A549 (cell line): ENCODE results near the gene CORO2B. TPM values are rescaled to one million over a fixed set of nuclear protein-coding genes. Genes with fewer than 3 reads are reported as not detected.

Source experiments
- ATAC-seq, 2 experiments: fragments of 200-7000 bp in 1 of 2; fragments of >200 bp in 1 of 2; cut with Nextera tagmentation in 1 of 2; cut with Tn5 transposase in 1 of 2; 3 replicates each; pipeline versions ENCODE4 v1.8.0 to v1.9.1; 2018 to 2020; ENCODE audit warnings: mild to moderate bottlenecking in 1 of 2, moderate library complexity in 1 of 2
- CTCF ChIA-PET: fragments of 300-600 bp; sonication (Branson Sonifier 250); formaldehyde crosslinking; extraction: SDS; loops from one replicate; lab custom pipeline; 2021; ENCODE audit warnings: antibody characterized with exemption, inconsistent platforms; lab: Yijun Ruan, JAX
- POLR2A ChIA-PET: fragments of 350-600 bp; formaldehyde crosslinking; extraction: SDS; loops from one replicate; lab custom pipeline; 2021; ENCODE audit warnings: antibody characterized with exemption, inconsistent platforms; lab: Yijun Ruan, JAX
- DNase-seq, 2 experiments: peaks; one replicate each; pipeline versions ENCODE4 v3.0.0 to v3.0.0-alpha.2; 2011 to 2016; ENCODE audit warnings: low read depth in 1 of 2, low spot score in 1 of 2
- FAIRE-seq: peaks from 2 replicates; lab custom pipeline; 2011; peaks lifted over from hg19 to GRCh38; lab: Jason Lieb, UNC
- H3K27ac ChIP-seq, 2 experiments: fragments of >200 bp; sonication (Bioruptor Twin); formaldehyde crosslinking; 3 replicates each; pipeline ENCODE4 v1.5.1; 2016 to 2017
- H3K4me1 ChIP-seq: fragments of >200 bp; sonication (Bioruptor Twin); formaldehyde crosslinking; 3 replicates; pipeline ENCODE4 v1.6.1; 2016
- H3K4me2 ChIP-seq: fragments of >200 bp; sonication (Bioruptor Twin); formaldehyde crosslinking; 3 replicates; pipeline ENCODE4 v1.6.1; 2016
- H3K4me3 ChIP-seq: fragments of >200 bp; sonication (Bioruptor Twin); formaldehyde crosslinking; 3 replicates; pipeline ENCODE4 v1.5.1; 2016
- H3K9me3 ChIP-seq: fragments of >200 bp; sonication (Bioruptor Twin); formaldehyde crosslinking; 3 replicates; pipeline ENCODE4 v1.6.1; 2016
- CBX8 ChIP-seq: fragments of 200-600 bp; sonication (generic); IDR thresholded peaks from 2 replicates; pipeline ENCODE4 v1.6.1; 2016
- CHD2 ChIP-seq: fragments of 150-350 bp; IDR thresholded peaks from 2 replicates; pipeline ENCODE4 v1.6.1; 2014; ENCODE audit warnings: low read length; ENCODE audit not compliant: partially characterized antibody
- E2F6 ChIP-seq: IDR thresholded peaks from 2 replicates; pipeline ENCODE4 v1.6.1; 2012; ENCODE audit warnings: low read depth, borderline replicate concordance
- EP300 ChIP-seq, 2 experiments: fragments of >200 bp; sonication (Bioruptor Twin); formaldehyde crosslinking; IDR thresholded peaks; 2 replicates in 1 of 2; 3 replicates in 1 of 2; pipeline ENCODE4 v1.6.1; 2016 to 2017
- JUN ChIP-seq, 2 experiments: fragments of >200 bp; sonication (Bioruptor Twin); formaldehyde crosslinking; IDR thresholded peaks; 2 replicates in 1 of 2; 3 replicates in 1 of 2; pipeline ENCODE4 v1.6.1; 2016 to 2017
- NPAS2 ChIP-seq: fragments of 250-450 bp; sonication (Bioruptor Pico); IDR thresholded peaks from 2 replicates; pipeline ENCODE4 v1.8.0; 2022; ENCODE audit warnings: mild to moderate bottlenecking, moderate library complexity, borderline replicate concordance
- NR3C1 ChIP-seq: fragments of >200 bp; sonication (Bioruptor Twin); formaldehyde crosslinking; IDR thresholded peaks from 3 replicates; pipeline ENCODE4 v1.6.1; 2017
- POLR2A ChIP-seq: IDR thresholded peaks from 2 replicates; pipeline ENCODE4 v1.6.1; 2012; ENCODE audit warnings: mild to moderate bottlenecking, low read length
- RCOR1 ChIP-seq: fragments of 150-350 bp; IDR thresholded peaks from 2 replicates; pipeline ENCODE4 v1.6.1; 2014; ENCODE audit warnings: antibody characterized with exemption, low read length, low read depth
- SREBF2 ChIP-seq: fragments of 450-650 bp; IDR thresholded peaks from 2 replicates; pipeline ENCODE4 v1.6.1; 2014; ENCODE audit warnings: mild to moderate bottlenecking, moderate library complexity
- TP53 ChIP-seq: fragments of 250-450 bp; sonication (Bioruptor Pico); IDR thresholded peaks from 2 replicates; pipeline ENCODE4 v1.5.0; 2021; ENCODE audit warnings: mild to moderate bottlenecking, moderate library complexity
- ZNF302 ChIP-seq: fragments of 250-450 bp; sonication (Bioruptor Pico); IDR thresholded peaks from 2 replicates; pipeline ENCODE4 v1.9.0; 2021; ENCODE audit warnings: inconsistent platforms, mild to moderate bottlenecking, moderate library complexity
- WGBS: methylation state at CpG from one replicate; pipeline ENCODE4 v1.1.6; 2017; ENCODE audit errors: missing lambda C conversion rate; 5-methylcytosine and 5-hydroxymethylcytosine counted together
- polyA plus RNA-seq, 4 experiments: library from polyadenylated mRNA; depleted of rRNA in 3 of 4; stranded (reverse); fragments of >200 nt; fragmentation: RNase III in 1 of 4; extraction: RNeasy Plus Mini Kit Qiagen cat#74134 plus additional on column Dnase treatment in 1 of 4; gene quantifications; 2 replicates in 3 of 4; 3 replicates in 1 of 4; pipeline ENCODE4 v1.2.3, GENCODE V29; 2011 to 2017
- TF ChIP-seq, protein P1 (sequence below): fragments of >200 bp; sonication (Bioruptor Twin); formaldehyde crosslinking; IDR thresholded peaks from 3 replicates; pipeline ENCODE4 v1.5.1; 2016

Gene CORO2B
- polyA plus RNA-seq, 2 of the 4 experiments (the other 2 are of a cell fraction) = 2.0 to 2.3 TPM

DNA sequence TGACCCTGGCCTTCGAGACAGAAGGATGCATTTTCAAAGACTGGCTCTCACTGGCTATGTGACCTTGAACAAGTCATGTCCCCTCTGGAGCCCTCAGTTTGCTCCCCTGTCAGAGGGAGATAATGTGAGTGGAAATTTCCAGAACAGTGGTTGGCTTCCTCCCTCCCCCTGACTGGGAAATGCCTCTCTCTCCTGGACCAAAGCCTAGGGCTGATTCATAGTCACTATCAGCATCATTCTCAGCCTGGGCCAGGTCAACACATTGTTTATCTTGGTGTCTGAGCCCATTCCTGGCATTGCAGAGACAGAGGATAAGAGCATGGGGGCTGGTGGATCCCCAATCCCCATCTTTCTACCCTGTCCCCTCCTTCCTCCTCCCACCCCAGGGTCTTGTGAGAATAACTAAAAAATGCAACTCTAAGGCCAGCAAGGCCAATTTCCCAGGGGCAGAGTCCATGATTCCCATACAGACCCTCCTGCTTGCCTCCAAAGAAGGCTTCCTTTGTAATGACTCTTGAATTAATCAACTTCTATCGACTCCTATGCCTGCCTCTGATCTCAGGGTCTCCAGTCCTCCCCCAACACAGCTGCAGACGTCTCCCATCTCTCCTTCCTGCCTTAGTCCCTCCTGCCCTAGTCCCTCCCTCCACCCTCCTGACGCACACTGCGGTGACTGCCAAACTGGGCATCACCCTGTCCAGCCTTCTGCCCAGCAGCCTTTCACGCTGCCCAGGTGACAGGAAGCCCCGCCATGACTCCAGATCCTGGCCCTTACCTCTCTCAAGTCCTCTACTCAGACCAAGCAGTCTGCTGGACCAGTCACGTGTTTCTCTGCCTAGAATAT, 35.4 kb upstream of the CORO2B start (continued):
- TF ChIP-seq E2F6 = peak; percentile 62; the same call in 1 of the 2 replicates
- no peak for TF ChIP-seq TP53 (CRISPR knock-in tag)
- 0 out of 2 replicates have a peak, but pooled peaks have one; percentile 31 for TF ChIP-seq RCOR1
- no peak for TF ChIP-seq NPAS2 (CRISPR knock-in tag)
- TF ChIP-seq CBX8 = no peak
- TF ChIP-seq POLR2A = no peak; the same call in 1 of the 2 replicates
- TF ChIP-seq ZNF302 (CRISPR knock-in tag) = no peak
- TF ChIP-seq, all 56 proteins: peak for 17

- DNase-seq (no peak), FAIRE-seq (no peak), ATAC-seq (no peak)
- H3K4me3 ChIP-seq = no peak overlapping the region
- H3K4me1 ChIP-seq = peaks cover 48% of the 10 kb centered on the region
- peaks cover 14% of the 10 kb centered on the region; the same call in 2 of the 3 replicates for H3K9me3 ChIP-seq
- no peak overlapping the region for H3K4me2 ChIP-seq
- H3K27ac ChIP-seq = peak overlapping the region; percentile 93 to 99; a peak in 5 of 6 replicates
- WGBS = 92% methylated on average over 2 of the region's 2 CpGs
- POLR2A ChIA-PET = no interaction called here
- CTCF ChIA-PET = interaction anchor here (0.8 to 26.0 kb wide), 11 partner anchors 18 to 379 kb away, joined by 3 to 452 read pairs (median 5); no protein-coding TSS in a partner anchor
- TF ChIP-seq CHD2 = no peak
Observed at GRCh38 chr15:68546318-68546717, 32.5 kb upstream of the CORO2B start.

- DNase-seq (no peak), FAIRE-seq (peak; percentile 18), ATAC-seq (no peak)
- POLR2A ChIA-PET = no interaction called here
- Histone ChIP-seq H3K27ac (peak overlapping the region; percentile 13 to 55; a peak in 3 of 6 replicates), H3K9me3 (0 out of 3 replicates have a peak, but pooled peaks cover 6% of the 10 kb centered on the region), H3K4me1 (peaks cover 44% of the 10 kb centered on the region), H3K4me2 (no peak overlapping the region)
- 80% methylated on average over 3 of the region's 3 CpGs for WGBS
- no peak for TF ChIP-seq SREBF2
- no peak for TF ChIP-seq JUN (IDR thresholded peaks at IDR 0.05)
- TF ChIP-seq EP300 (IDR thresholded peaks at IDR 0.05) = no peak
- TF ChIP-seq, all 56 proteins: peak for 0
- H3K4me3 ChIP-seq = no peak overlapping the region
- CTCF ChIA-PET = interaction anchor here (1.0 to 26.0 kb wide), 10 partner anchors 9 to 375 kb away, joined by 3 to 452 read pairs (median 56); no protein-coding TSS in a partner anchor
Observed at GRCh38 chr15:68548364-68548763, 30.4 kb upstream of the CORO2B start.

DNA sequence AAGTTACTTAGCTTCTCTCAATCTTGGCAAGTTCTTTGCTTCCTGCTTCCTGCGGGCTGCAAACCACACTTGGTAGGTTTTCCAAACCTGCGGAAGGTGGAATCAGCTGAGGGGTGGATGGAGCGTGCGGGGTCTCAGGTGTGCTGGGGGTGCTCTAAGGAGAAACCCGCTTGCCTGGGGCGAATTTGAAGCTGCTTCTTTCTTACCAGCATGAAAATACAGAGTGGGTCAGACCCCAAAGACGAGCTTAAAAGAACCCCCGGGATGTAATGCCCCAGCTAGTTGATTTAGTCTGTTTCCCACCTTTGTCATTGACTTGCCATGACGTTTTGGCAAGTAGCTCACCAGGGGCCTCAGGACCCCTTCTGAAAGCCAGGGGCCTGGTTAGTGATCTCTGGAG, 28.8 kb upstream of the CORO2B start:
- TF ChIP-seq, protein P1, sequence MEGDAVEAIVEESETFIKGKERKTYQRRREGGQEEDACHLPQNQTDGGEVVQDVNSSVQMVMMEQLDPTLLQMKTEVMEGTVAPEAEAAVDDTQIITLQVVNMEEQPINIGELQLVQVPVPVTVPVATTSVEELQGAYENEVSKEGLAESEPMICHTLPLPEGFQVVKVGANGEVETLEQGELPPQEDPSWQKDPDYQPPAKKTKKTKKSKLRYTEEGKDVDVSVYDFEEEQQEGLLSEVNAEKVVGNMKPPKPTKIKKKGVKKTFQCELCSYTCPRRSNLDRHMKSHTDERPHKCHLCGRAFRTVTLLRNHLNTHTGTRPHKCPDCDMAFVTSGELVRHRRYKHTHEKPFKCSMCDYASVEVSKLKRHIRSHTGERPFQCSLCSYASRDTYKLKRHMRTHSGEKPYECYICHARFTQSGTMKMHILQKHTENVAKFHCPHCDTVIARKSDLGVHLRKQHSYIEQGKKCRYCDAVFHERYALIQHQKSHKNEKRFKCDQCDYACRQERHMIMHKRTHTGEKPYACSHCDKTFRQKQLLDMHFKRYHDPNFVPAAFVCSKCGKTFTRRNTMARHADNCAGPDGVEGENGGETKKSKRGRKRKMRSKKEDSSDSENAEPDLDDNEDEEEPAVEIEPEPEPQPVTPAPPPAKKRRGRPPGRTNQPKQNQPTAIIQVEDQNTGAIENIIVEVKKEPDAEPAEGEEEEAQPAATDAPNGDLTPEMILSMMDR = no peak
- TF ChIP-seq RCOR1 (no peak), NR3C1 (no peak)
- Histone ChIP-seq H3K4me3 (no peak overlapping the region), H3K9me3 (0 out of 3 replicates have a peak, but pooled peaks cover 2% of the 10 kb centered on the region), H3K27ac (peak overlapping the region; percentile 51 to 64; a peak in 5 of 6 replicates), H3K4me1 (peaks cover 31% of the 10 kb centered on the region), H3K4me2 (peak overlapping the region; percentile 41; the same call in 2 of the 3 replicates)
- no peak for FAIRE-seq
- ChIA-PET POLR2A (interaction anchor here (0.7 to 1.2 kb wide), 2 partner anchors 243 to 326 kb away, joined by 3 to 4 read pairs; no protein-coding TSS in a partner anchor), CTCF (interaction anchor here (0.6 to 26.0 kb wide), 95 partner anchors 10 to 482 kb away, joined by 3 to 452 read pairs (median 4); partner anchors contain the start of gene ITGA11)
- no peak for ATAC-seq
- WGBS = 52% methylated on average over 9 of the region's 9 CpGs
- DNase-seq = no peak
